GM12878 (cell line): Measurements from ENCODE around the gene NTM. TPM values are rescaled to one million over a fixed set of nuclear protein-coding genes. Genes with fewer than 3 reads are reported as not detected.

Source experiments
- ATAC-seq: fragments of 200-7000 bp; cut with Tn5 transposase; 3 replicates; pipeline ENCODE4 v1.9.1; 2020; ENCODE audit warnings: mild to moderate bottlenecking, moderate library complexity
- BruUV-seq: library from RNA; stranded (reverse); fragments of 400-500 nt; replicated peaks from 2 replicates; lab custom pipeline; 2021; lab: Mats Ljungman, UMichigan
- CTCF ChIA-PET: fragments of 300-600 bp; sonication (Branson Sonifier 250); formaldehyde crosslinking; extraction: SDS; loops from one replicate; lab custom pipeline; 2021; ENCODE audit warnings: inconsistent platforms; lab: Yijun Ruan, JAX
- POLR2A ChIA-PET: fragments of 350-600 bp; formaldehyde crosslinking; extraction: SDS; loops from one replicate; lab custom pipeline; 2021; ENCODE audit warnings: inconsistent platforms; lab: Charles Lee
- RAD21 ChIA-PET: fragments of 300-600 bp; sonication (Branson Sonifier 250); formaldehyde crosslinking; loops from one replicate; lab custom pipeline; 2023; ENCODE audit warnings: antibody characterized with exemption; ENCODE audit not compliant: unreplicated experiment; lab: Charles Lee
- SMC1A ChIA-PET: fragments of 300-600 bp; sonication (Branson Sonifier 250); formaldehyde crosslinking; loops from one replicate; lab custom pipeline; 2023; ENCODE audit not compliant: unreplicated experiment, uncharacterized antibody; lab: Charles Lee
- DNase-seq: peaks from one replicate; pipeline ENCODE4 v3.0.0-alpha.2; 2011; ENCODE audit warnings: low read depth, low spot score
- FAIRE-seq: peaks from 3 replicates; lab custom pipeline; 2011; peaks lifted over from hg19 to GRCh38; lab: Jason Lieb, UNC
- H2AFZ ChIP-seq: 2 replicates; pipeline ENCODE4 v1.6.0; 2011; ENCODE audit warnings: low read depth, low read length, control low read depth; ENCODE audit not compliant: control insufficient read depth
- H3K27ac ChIP-seq: 2 replicates; pipeline ENCODE4 v1.5.1; 2011; ENCODE audit warnings: control low read depth; ENCODE audit not compliant: control insufficient read depth, insufficient read depth
- H3K27me3 ChIP-seq, 2 experiments: replicated peaks in 1 of 2; 2 replicates each; pipeline versions ENCODE4 v1.6.0 to v1.6.1; 2011; ENCODE audit warnings: low read length in 1 of 2; ENCODE audit not compliant: control insufficient read depth in 2 of 2, insufficient read depth in 2 of 2
- H3K36me3 ChIP-seq, 2 experiments: 2 replicates each; pipeline ENCODE4 v1.5.1; 2011; ENCODE audit warnings: low read length in 1 of 2; ENCODE audit not compliant: control insufficient read depth in 2 of 2, insufficient read depth in 2 of 2
- H3K4me1 ChIP-seq: 2 replicates; pipeline ENCODE4 v1.6.1; 2011; ENCODE audit warnings: mild to moderate bottlenecking, low read length, moderate library complexity, mixed read lengths; ENCODE audit not compliant: control insufficient read depth, insufficient read depth
- H3K4me2 ChIP-seq: 2 replicates; pipeline ENCODE4 v1.6.0; 2011; ENCODE audit warnings: control low read depth; ENCODE audit not compliant: control insufficient read depth, insufficient read depth
- H3K4me3 ChIP-seq: fragments of 200-600 bp; sonication (generic); 2 replicates; pipeline ENCODE4 v1.5.1; 2016
- H3K79me2 ChIP-seq: 2 replicates; pipeline ENCODE4 v1.6.0; 2011; ENCODE audit warnings: low read length; ENCODE audit not compliant: control insufficient read depth, insufficient read depth
- H3K9ac ChIP-seq: 2 replicates; pipeline ENCODE4 v1.8.0; 2011; ENCODE audit warnings: low read length, control low read depth, mixed read lengths; ENCODE audit not compliant: control insufficient read depth, insufficient read depth
- H3K9me3 ChIP-seq: replicated peaks from 3 replicates; pipeline ENCODE4 v1.5.1; 2011; ENCODE audit warnings: mild to moderate bottlenecking, low read length; ENCODE audit not compliant: control insufficient read depth, insufficient read depth
- H4K20me1 ChIP-seq: 2 replicates; pipeline ENCODE4 v1.6.0; 2011; ENCODE audit not compliant: control insufficient read depth, insufficient read depth
- CREM ChIP-seq: IDR thresholded peaks from 2 replicates; pipeline ENCODE4 v1.6.1; 2014; ENCODE audit warnings: antibody characterized with exemption, low read depth
- CTCF ChIP-seq, 3 experiments: IDR thresholded peaks in 2 of 3; conservative IDR thresholded peaks in 1 of 3; 2 replicates each; pipeline ENCODE4 v1.5.1; 2011; ENCODE audit warnings: low read depth in 3 of 3, low read length in 3 of 3, mild to moderate bottlenecking in 3 of 3, control low read depth in 2 of 3, moderate library complexity in 2 of 3, inconsistent platforms in 1 of 3, mixed read lengths in 1 of 3; ENCODE audit not compliant: control insufficient read depth in 2 of 3, insufficient read depth in 1 of 3; ENCODE audit errors: extremely low read depth in 1 of 3
- DPF2 ChIP-seq: fragments of 450-650 bp; IDR thresholded peaks from 2 replicates; pipeline ENCODE4 v1.6.1; 2017; ENCODE audit warnings: mild to moderate bottlenecking
- ETV6 ChIP-seq, 2 experiments: fragments of 450-650 bp in 1 of 2; IDR thresholded peaks in 1 of 2; conservative IDR thresholded peaks in 1 of 2; 2 replicates each; pipeline ENCODE4 v1.6.1; 2014; ENCODE audit warnings: antibody characterized with exemption in 1 of 2, borderline replicate concordance in 1 of 2, low read depth in 1 of 2, mild to moderate bottlenecking in 1 of 2, moderate library complexity in 1 of 2
- GABPA ChIP-seq: IDR thresholded peaks from 2 replicates; pipeline ENCODE4 v1.6.1; 2014; ENCODE audit warnings: antibody characterized with exemption, low read depth, mild to moderate bottlenecking, inconsistent platforms
- HCFC1 ChIP-seq: fragments of 150-350 bp; IDR thresholded peaks from 2 replicates; pipeline ENCODE4 v1.6.1; 2014; ENCODE audit warnings: low read length
- HDGF ChIP-seq: fragments of 450-650 bp; IDR thresholded peaks from 2 replicates; pipeline ENCODE4 v1.6.1; 2016; ENCODE audit warnings: antibody characterized with exemption
- RB1 ChIP-seq: fragments of 450-650 bp; formaldehyde crosslinking; IDR thresholded peaks from 2 replicates; pipeline ENCODE4 v1.6.1; 2017; ENCODE audit warnings: mild to moderate bottlenecking, borderline replicate concordance
- RELA ChIP-seq: fragments of 450-650 bp; IDR thresholded peaks from 2 replicates; pipeline ENCODE4 v1.8.0; 2014; ENCODE audit warnings: borderline replicate concordance; ENCODE audit not compliant: partially characterized antibody
- SP1 ChIP-seq: IDR thresholded peaks from one replicate; pipeline ENCODE4 v1.6.1; 2011; ENCODE audit warnings: low read depth, low read length
- TAF1 ChIP-seq: IDR thresholded peaks from 2 replicates; pipeline ENCODE4 v1.6.1; 2011; ENCODE audit warnings: mild to moderate bottlenecking, low read depth, low read length, borderline replicate concordance
- TCF12 ChIP-seq: IDR thresholded peaks from 2 replicates; pipeline ENCODE4 v1.6.1; 2011; ENCODE audit warnings: low read depth, mild to moderate bottlenecking, low read length
- TCF3 ChIP-seq: IDR thresholded peaks from 2 replicates; pipeline ENCODE4 v1.6.1; 2012; ENCODE audit warnings: low read depth, mild to moderate bottlenecking, low read length, borderline replicate concordance; ENCODE audit not compliant: insufficient read depth
- ZBTB33 ChIP-seq: fragments of 450-650 bp; IDR thresholded peaks from 2 replicates; pipeline ENCODE4 v1.6.1; 2017; ENCODE audit warnings: mild to moderate bottlenecking
- ZNF622 ChIP-seq: fragments of 450-650 bp; IDR thresholded peaks from 2 replicates; pipeline ENCODE4 v1.6.1; 2017; ENCODE audit warnings: mild to moderate bottlenecking, inconsistent platforms
- WGBS: methylation state at CpG from one replicate; pipeline ENCODE4 v1.1.6; 2016; ENCODE audit warnings: low lambda C conversion rate; ENCODE audit not compliant: insufficient replicate concordance, insufficient coverage; ENCODE audit errors: missing lambda C conversion rate; 5-methylcytosine and 5-hydroxymethylcytosine counted together
- in situ Hi-C: fragments of 300-500 bp; cut with MboI; formaldehyde crosslinking; loops from 9 replicates; pipeline ENCODE4 v1.14.3; 2018; ENCODE audit warnings: mixed read lengths
- intact Hi-C: fragments of 100-400 bp; cut with micrococcal nuclease; formaldehyde crosslinking; loops from one replicate; pipeline ENCODE4 v1.14.2; 2022; ENCODE audit not compliant: unreplicated experiment
- polyA plus RNA-seq, 11 experiments: library from polyadenylated mRNA; depleted of rRNA in 4 of 11; unstranded in 6 of 11; stranded (reverse) in 5 of 11; fragments of >200 nt; fragmentation: Nextera tagmentation in 4 of 11; fragmentation: Illumina TruSeq in 1 of 11; extraction: Ambion mirVana in 4 of 11; extraction: Trizol in 1 of 11; gene quantifications; 1 replicate in 1 of 11; 2 replicates in 10 of 11; pipeline versions ENCODE4 v1.2.1 to v1.2.3, GENCODE V29; 2011 to 2016; ENCODE audit warnings: inconsistent platforms in 2 of 11, missing spikeins in 2 of 11, low read depth in 1 of 11
- total RNA-seq, 4 experiments: library from RNA; depleted of rRNA in 3 of 4; stranded (reverse); fragments of >200 nt in 3 of 4; fragmentation: Illumina TruSeq in 1 of 4; extraction: Trizol in 1 of 4; gene quantifications; 2 replicates each; pipeline versions ENCODE4 v1.2.1 to v1.2.3, GENCODE V29; 2013 to 2021

The NTM gene
- total and polyA plus RNA-seq, 10 of the 15 experiments (the other 5 are each of a cell fraction or from before 2014, with no cell fraction given): not detected

GRCh38 chr11:131351848-131352247 is 18.6 kb upstream of the NTM start:
- Histone ChIP-seq H3K79me2 (no peaks in the 10 kb centered on the region), H3K27me3 (no peaks in the 10 kb centered on the region), H3K4me2 (no peak overlapping the region), H3K9ac (no peak overlapping the region), H3K9me3 (no peaks in the 10 kb centered on the region), H4K20me1 (no peaks in the 10 kb centered on the region), H3K36me3 (no peaks in the 10 kb centered on the region), H3K27ac (no peak overlapping the region), H3K4me3 (no peak overlapping the region), H3K4me1 (no peaks in the 10 kb centered on the region), H2AFZ (no peak overlapping the region)
- TF ChIP-seq GABPA (no peak), TCF3 (no peak), RB1 (no peak), TAF1 (no peak), SP1 (no peak), ZNF622 (no peak), CREM (no peak), DPF2 (no peak)
- BruUV-seq: no TSS peak
- FAIRE-seq (no peak), ATAC-seq (no peak), DNase-seq (no peak)
- intact Hi-C loops: no loop called here
- ChIA-PET RAD21 (no interaction called here), POLR2A (no interaction called here), SMC1A (no interaction called here), CTCF (no interaction called here)
- 0% methylated on average over 1 of the region's 1 CpG for WGBS
- in situ Hi-C loops: no loop called here

- no peak for ATAC-seq
- FAIRE-seq: no peak
- SMC1A ChIA-PET: no interaction called here
- Histone ChIP-seq H3K4me2 (no peak overlapping the region), H4K20me1 (no peaks in the 10 kb centered on the region), H2AFZ (no peak overlapping the region), H3K4me1 (no peaks in the 10 kb centered on the region), H3K4me3 (no peak overlapping the region), H3K27me3 (no peaks in the 10 kb centered on the region), H3K79me2 (no peaks in the 10 kb centered on the region), H3K27ac (no peak overlapping the region), H3K9ac (no peak overlapping the region), H3K36me3 (no peaks in the 10 kb centered on the region), H3K9me3 (no peaks in the 10 kb centered on the region)
- in situ Hi-C loops (no loop called here), intact Hi-C loops (no loop called here)
- BruUV-seq: no TSS peak
- RAD21 ChIA-PET: no interaction called here
- no peak for DNase-seq
- POLR2A ChIA-PET: no interaction called here
- CTCF ChIA-PET: no interaction called here
- WGBS: 13% methylated on average over 2 of the region's 2 CpGs
- TF ChIP-seq DPF2 (no peak), CTCF (IDR thresholded peaks at IDR 0.05 in 2 of 3, conservative IDR thresholded peaks at IDR 0.05 in 1 of 3; ENCODE audit: control insufficient read depth in 2 of 3, extremely low read depth in 1 of 3, insufficient read depth in 1 of 3, low read depth in 3 of 3, low read length in 3 of 3) (no peak), ETV6 (conservative IDR thresholded peaks at IDR 0.05 in 1 of 2, IDR thresholded peaks at IDR 0.05 in 1 of 2; ENCODE audit: borderline replicate concordance in 1 of 2, low read depth in 1 of 2) (no peak), RELA (no peak), HDGF (no peak), TCF12 (no peak), ZBTB33 (no peak), HCFC1 (no peak)
Measured at GRCh38 chr11:131353766-131354165, 16.6 kb upstream of the NTM start.
